Measurements from ENCODE around the gene ABLIM3.

The ABLIM3 gene

GRCh38 chr5:149188383-149188782 lies 47.1 kb downstream of the ABLIM3 start:
- no peak for DNase-seq (ENCODE audit: low spot score)

DNA sequence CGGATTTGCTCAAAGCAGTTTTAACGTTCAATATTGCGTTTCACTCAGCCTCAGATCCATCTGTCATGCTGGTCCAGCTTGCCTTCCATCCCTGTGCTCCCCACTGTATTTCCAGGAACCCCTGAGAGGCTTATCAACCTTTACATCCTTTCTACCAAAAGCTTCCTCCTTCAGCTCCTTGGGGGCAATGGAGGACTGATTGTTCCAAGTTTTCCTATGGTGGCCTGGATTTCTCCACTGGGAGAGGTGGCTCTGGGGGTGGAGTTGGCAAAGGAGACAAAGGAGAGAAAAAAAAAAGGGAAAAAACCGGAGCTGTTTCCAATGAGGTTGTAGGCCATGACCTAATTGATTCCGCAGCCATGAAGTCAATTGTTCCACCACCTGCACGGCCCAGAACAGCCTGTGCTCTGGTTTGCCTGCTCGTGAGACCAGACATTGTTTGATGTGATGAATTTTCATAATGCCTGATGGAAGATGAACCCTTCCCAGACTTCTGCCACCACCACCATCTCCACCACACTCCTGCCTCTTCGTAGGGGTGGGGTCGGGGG lies 54.1 kb downstream of the ABLIM3 start:
- no peak for DNase-seq (ENCODE audit: low spot score)

DNA sequence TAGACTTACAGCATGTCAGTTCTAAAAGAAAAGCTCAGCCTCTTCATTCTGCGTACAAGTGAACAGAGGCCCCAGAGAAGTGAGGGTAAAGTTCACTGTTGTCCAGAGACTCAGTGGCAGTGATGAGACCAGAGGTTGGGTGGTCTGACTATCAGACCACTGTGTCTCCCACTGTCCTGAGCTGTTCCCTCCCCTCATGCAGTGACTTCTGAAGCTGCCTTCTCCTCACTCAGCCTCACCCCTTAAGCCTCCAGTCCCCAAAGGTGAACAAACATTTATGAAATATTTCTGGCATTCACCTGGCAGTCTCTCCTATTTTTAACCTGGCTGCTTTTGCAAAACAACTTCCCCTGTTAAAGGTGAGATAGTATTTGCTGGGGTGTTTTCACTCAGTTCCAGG lies 54.7 kb downstream of the ABLIM3 start:
- DNase-seq (ENCODE audit: low spot score), result no peak

DNA sequence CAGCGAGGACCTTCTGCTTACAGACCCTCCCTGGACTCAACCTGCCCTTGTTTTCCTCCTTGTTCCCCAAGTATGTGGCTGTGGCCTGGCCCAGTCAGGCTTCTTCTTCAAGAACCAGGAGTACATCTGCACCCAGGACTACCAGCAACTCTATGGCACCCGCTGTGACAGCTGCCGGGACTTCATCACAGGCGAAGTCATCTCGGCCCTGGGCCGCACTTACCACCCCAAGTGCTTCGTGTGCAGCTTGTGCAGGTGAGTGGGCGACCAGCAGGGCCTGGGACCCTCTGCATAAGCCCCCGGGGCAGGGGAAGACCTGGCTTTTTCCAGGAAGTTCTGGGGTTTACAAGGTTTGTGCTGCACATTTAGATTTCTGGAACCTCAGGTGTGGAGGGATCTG lies 56.9 kb downstream of the ABLIM3 start:
- no peak for DNase-seq (ENCODE audit: low spot score)

DNA sequence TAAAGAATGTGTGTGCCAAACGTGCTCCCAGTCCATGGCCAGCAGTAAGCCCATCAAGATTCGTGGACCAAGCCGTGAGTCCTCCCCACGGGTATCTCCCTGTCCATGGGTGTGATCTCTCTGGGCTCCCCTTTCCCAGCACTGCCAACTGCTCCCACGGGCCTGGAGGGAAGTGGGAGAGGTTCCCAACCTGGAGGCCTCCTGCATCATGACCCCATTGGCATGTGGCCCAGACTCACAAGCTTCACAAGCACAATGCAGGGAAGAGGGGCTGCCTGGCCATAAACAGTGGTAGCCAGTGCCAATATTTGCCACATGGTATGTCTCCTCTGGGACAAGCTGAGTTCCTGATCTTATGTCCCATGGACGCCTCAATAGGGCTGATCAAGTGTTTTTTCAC lies 59.1 kb downstream of the ABLIM3 start:
- no peak for DNase-seq (ENCODE audit: low spot score)

DNA sequence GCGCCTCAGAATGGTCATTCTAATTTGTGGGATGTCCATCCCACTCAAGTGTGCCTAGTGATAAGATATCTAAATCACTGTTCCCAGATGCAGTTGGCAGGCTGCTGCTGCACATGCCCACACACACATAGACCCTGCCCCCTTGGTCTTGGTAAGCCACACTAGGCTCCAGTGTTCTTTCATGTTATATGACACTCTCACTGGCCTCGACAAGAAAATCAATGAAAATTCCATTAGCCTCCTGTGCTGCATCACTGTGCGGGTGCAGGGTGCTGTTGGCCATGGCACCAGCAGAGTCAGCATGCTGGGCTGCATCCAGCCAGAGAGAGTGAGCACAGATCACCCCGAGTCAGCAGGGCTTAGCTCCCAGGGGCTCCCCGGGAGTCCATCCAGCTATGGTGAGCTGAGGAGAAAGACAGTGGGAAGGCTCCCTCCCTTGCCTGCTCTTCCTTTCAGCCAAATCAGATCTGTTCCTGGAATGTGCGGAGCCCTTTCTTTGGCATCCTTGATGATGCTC lies 59.9 kb downstream of the ABLIM3 start:
- no peak for DNase-seq (ENCODE audit: low spot score)

DNA sequence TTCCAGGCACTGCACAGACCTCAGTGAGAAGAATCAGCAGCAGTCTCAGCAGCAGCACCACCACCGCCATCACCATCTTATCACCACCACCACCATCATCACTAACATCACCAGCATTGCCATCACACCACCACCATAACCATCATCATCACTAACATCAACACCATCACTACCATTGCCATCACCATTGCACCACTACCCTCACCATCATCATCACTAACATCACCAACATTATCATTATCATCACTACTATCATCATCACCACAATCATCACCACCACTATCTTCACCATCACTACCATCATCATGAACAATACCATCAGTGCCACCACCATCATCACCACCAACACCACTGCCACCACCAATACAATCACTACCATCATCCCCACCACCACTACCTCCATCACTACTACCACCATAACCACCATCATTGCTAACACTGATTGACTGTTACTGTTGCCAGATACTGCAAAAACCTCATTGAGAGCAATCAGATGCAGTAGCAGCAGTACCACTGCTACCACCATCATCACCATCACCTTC lies 61.7 kb downstream of the ABLIM3 start:
- DNase-seq (ENCODE audit: low spot score), result no peak

DNA sequence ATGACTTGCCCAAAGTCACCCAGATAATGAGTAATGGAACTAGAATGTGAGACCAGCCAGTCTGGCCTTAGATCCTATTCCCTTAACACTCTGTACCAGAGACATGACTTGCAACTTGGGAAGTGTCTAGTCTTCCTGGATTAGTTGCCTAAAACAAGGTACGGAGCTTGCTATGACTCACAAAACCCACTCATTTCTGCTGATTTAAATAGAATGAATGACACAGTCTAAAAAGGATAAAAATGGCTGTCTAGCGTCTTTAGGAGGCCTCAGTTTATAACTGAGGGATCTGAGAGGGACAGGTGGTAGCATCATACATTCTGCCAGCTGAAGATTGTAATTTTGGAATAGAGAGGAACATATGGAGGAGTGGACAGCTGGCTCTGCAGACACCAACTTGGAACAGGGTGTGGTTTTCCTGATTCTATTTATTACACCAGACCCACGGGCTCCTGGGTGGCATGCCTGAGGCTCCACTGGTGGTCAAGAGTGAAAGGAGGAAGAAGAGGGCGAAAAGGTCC lies 62.7 kb downstream of the ABLIM3 start:
- no peak for DNase-seq (ENCODE audit: low spot score)

DNA sequence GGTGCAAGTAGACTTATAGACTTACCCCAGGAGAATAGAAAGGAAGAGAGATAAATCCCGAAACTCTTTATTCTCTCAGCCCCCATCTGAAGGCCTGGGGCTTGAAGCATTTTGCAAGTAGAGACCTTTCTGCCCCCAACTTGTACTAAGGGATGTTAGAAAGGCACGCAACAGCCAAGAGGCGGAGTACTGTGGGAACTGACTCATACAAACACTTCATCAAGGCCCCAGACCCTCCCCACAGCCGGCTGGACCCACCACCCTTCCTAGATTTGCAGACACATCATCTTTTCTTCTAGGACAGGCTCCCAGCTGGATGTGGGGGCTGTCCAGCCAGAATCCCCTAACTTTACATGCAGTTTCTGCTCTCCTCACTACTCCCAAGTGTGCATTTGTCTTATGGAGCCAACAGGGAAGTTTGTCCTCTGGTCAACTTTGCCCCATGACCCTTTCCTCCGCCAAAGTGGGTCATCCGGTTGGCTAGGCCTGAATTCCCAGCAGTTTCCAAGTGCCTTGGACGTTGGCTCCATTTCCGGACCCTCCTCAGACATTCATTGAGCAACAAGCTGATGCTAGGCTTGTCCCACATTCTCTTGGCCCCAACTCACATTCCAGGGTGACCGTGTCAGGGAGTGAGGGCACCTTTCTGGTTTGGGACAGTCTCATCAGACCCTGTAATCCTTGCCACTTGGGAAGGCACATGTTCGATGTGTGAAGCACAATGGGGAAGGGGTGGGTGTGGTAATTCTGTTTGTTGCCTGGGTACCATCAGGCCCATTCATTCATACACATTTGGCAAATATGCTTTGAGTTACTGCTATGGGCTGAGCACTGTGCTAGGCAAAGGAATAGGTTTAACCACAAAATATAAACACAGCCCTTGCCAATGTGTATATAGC lies 64.6 kb downstream of the ABLIM3 start:
- DNase-seq (ENCODE audit: low spot score), result no peak

- no peak for DNase-seq (ENCODE audit: low spot score)
These were observed 65.3 kb downstream of the ABLIM3 start for GRCh38 chr5:149206524-149207141.

- DNase-seq (ENCODE audit: low spot score), result no peak
These were observed 66.5 kb downstream of the ABLIM3 start for GRCh38 chr5:149207831-149208230.

DNA sequence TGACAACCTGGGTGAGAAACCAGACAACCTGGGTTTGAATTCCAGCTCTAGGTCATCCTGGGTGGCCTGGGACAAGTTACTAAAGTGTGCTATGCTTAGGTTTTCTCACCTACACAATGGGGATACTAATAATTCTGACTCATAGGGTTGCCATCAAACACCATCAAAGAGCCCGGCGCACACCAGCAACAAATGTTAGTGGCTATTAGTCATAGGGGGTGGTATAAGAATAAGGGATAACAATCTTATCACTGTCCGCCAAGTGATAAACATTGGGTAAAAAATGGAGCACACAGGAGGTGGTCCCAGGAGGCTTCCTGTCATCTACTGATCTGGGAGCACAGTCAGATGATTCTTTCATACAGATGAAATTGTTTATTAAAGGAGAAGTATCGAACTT lies 68.9 kb downstream of the ABLIM3 start:
- DNase-seq (ENCODE audit: low spot score), result no peak

DNA sequence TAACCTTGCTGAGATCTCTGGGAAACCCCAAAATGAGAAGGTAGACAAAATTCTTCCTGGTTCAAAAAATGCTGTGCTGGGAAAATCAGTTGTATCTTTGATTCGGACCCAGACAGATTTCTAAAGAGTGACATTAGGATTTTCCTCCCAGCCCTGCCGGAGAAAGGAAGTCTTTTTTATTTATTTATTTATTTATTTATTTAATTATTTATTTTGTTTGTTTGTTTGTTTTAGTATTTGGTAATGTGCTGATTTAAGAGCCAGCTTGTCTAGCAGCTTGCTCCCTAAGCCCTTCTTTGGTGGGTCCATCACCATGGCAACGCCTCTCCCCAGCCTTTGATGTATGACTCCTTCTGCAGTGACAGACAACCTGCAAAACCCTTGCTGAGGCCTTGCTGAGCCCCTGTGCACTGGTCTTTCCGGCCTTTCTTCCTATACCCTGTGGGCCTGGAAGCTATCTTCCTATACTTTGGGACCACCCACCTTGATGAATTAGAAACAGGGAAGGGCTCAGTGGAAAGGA lies 69.7 kb downstream of the ABLIM3 start:
- no peak for DNase-seq (ENCODE audit: low spot score)

DNA sequence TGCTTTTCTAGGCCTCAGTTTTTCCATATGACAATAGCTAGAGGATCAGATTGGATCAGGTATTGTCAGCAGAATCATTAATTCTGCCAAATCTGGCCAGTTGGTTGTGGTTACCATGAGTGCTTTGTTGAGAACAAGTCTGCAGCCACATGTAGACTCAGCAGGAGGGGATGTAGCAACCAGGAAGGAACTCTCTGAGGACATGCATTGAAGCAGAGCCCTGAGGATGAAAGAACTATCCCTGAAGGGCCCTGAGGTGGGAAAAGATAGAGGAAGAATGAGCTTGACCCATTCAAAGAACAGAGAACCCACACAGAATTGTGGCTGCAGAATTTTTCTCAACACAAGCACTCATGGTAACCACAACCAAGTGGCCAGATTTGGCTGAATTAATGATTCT lies 70.3 kb downstream of the ABLIM3 start:
- DNase-seq (ENCODE audit: low spot score), result no peak

GRCh38 chr5:149212198-149212951 lies 71.1 kb downstream of the ABLIM3 start:
- no peak for DNase-seq (ENCODE audit: low spot score)

DNA sequence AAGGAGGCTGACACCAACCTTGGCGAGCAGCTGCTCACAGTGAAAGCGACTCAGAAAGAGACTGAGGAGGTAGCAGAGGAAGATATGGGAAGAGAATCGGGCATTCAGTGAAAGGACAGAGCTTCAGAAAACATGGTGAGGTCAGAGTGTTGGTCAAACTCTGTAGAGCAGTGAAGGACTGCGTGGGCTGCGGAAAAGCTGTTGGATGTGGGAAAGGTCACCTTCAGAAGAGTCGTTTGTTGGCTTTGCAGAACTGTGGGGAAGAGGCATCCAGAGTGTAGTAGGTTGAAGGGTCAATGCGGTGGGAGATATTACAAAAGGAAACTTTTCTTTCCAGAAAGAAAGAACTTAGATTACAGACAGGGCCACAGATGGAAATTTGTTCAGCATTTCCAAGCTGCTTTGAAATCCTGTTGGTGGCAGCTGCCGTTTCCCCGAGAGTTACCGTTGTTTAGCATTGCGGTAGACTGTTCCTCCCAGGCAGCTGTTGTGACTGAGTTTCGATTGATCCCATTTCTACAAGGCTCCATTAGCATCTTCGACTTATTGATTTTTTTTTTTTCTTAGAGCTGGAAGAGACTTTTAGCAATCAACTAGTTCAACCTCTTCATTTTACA lies 72.1 kb downstream of the ABLIM3 start:
- no peak for DNase-seq (ENCODE audit: low spot score)

DNA sequence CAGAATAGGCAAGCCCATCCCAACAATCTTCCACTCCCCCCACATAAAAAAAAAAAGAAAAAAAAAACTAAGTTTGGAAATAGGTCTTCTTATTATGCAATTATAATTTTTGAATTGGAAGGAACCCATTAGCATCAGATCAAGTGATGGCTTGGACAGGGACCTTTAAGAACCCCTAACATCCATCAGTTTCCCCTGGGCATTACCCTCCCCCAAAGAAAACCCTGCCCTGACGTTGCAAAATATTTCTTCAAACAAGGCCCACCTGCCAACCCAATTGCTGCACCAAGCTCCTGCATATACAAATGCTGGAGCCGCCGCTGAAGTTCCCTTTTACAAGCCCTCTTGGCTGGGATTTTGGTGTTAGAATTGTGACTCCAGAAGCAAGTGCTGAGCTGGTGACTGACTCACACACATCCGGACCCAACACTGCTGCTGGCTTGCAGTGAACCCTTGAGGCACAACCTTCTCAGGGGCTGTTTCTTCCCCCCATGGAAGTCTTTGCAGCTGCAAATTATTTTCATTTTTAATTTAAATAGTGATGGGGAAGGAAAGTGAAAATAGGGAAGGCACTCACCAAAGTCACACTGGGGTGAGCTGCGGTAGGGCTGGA lies 74.3 kb downstream of the ABLIM3 start:
- no peak for DNase-seq (ENCODE audit: low spot score)

DNA sequence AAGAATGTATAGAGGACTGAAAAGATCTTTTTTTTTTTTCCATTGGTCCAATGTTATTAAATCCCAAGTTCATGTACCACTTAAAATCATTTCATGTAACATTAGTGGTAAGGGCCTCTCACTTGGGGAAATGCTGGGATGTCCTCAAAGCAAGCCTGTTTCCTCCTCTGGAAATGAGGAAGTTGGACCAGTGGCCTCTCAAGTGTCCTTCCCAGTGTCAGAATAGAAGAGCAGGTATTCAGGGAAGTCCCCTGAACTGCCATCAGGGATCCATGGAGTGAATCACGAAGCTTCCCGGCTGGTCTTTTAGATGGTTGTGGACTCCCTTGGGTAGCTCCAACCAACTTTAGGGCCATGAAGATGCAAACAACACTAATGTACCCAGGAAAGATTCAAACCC lies 75.2 kb downstream of the ABLIM3 start:
- no peak for DNase-seq (ENCODE audit: low spot score)

DNA sequence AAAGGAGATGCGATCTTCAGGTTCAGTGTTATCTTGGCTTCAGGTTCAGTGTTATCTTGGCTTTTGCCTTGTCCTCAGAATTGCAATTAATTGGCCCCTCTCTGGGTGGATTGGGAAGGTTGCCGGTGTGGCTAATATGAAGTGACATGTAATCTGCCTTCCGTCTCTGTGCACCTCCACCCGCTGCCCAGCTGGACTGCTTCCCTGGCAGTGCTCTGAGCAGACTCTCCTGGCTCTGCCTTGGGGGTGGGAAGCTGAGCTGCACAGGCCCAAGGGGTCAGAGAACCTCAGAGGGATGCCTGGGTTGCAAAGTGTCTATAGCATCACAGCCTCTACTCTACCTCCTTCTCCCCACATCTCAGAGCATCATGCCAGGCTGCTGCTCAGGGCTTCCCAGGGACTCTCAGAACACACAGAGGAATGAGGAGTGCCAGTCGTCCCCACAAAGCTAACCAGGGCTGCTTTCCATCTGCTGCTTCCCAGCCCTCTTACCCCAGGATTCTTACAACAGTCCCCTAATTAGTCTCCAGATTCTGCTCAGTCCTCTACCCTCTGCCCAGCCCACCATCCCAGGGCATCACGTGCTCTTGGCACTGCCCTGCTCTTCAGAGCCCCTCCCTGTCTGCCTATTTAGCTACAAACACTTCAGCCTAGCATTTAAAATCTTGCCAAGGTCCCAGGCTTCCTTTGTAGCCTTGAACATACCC lies 76.0 kb downstream of the ABLIM3 start:
- no peak for DNase-seq (ENCODE audit: low spot score)

DNA sequence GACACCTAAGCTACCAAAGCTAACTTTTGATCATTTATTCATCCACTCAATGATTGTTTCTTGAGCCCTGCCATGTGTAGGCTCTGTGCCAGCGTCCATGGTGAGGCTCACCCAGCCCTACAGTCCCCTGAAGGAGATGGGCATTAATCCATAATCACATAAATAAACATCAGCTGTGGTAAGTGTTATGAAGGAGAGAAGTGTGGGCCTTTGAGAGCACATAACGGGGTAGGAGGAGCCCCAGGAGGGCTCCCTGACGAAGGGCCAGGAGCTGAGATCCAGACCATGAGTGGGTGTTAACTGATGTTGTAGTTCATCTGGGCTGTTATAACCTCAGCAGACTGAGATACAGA lies 76.5 kb downstream of the ABLIM3 start:
- no peak for DNase-seq (ENCODE audit: low spot score)

Data from germinal center (tissue), 1 donor.